ENCODE data around the gene EPS8.

Gene EPS8

GRCh38 chr12:15712823-15713660, 76.1 kb downstream of the EPS8 start:
- DNase-seq = no peak

- DNase-seq = no peak
These were observed 77.0 kb downstream of the EPS8 start for GRCh38 chr12:15712160-15712559.

GRCh38 chr12:15710860-15711510, 78.2 kb downstream of the EPS8 start:
- DNase-seq = no peak

- no peak for DNase-seq
These were observed 79.6 kb downstream of the EPS8 start for GRCh38 chr12:15709551-15709950.

- DNase-seq = no peak
These were observed 80.7 kb downstream of the EPS8 start for GRCh38 chr12:15708396-15709076.

GRCh38 chr12:15707516-15708199, 81.5 kb downstream of the EPS8 start:
- no peak for DNase-seq

- no peak for DNase-seq
These were observed 83.0 kb downstream of the EPS8 start for GRCh38 chr12:15706010-15706676.

GRCh38 chr12:15705606-15706005, 83.6 kb downstream of the EPS8 start:
- no peak for DNase-seq

- no peak for DNase-seq
These were observed 86.9 kb downstream of the EPS8 start for GRCh38 chr12:15702276-15702675.

GRCh38 chr12:15701631-15702156, 87.5 kb downstream of the EPS8 start:
- DNase-seq = no peak

GRCh38 chr12:15701206-15701605, 88.0 kb downstream of the EPS8 start:
- no peak for DNase-seq

- no peak for DNase-seq
These were observed 88.6 kb downstream of the EPS8 start for GRCh38 chr12:15700595-15700994.

- DNase-seq = no peak
These were observed 89.3 kb downstream of the EPS8 start for GRCh38 chr12:15699886-15700285.

- no peak for DNase-seq
These were observed 90.8 kb downstream of the EPS8 start for GRCh38 chr12:15698377-15698871.

- no peak for DNase-seq
These were observed 92.0 kb downstream of the EPS8 start for GRCh38 chr12:15697201-15697600.

- DNase-seq = no peak
These were observed 95.8 kb downstream of the EPS8 start for GRCh38 chr12:15693228-15693911.

GRCh38 chr12:15691388-15691787, 97.8 kb downstream of the EPS8 start:
- DNase-seq = no peak

- DNase-seq = no peak
These were observed 98.9 kb downstream of the EPS8 start for GRCh38 chr12:15690320-15690719.

- DNase-seq = no peak
These were observed 99.4 kb downstream of the EPS8 start for GRCh38 chr12:15689751-15690191.

- no peak for DNase-seq
These were observed 100.2 kb downstream of the EPS8 start for GRCh38 chr12:15688838-15689625.

Data from activated CD4-positive, CD25-positive, alpha-beta regulatory T cell treated with anti-CD3 and anti-CD28 coated beads, Interleukin-2, amount 50 U/mL, for 72 hours (primary cell).